Ishikawa (cell line): ENCODE measurements around the gene SPRED1.

Source experiments
- TEAD4 ChIP-seq: IDR thresholded peaks from 2 replicates; pipeline ENCODE4 v1.6.1; 2012
- ZBTB7A ChIP-seq: IDR thresholded peaks from 2 replicates; pipeline ENCODE4 v1.6.1; 2012; ENCODE audit warnings: low read depth

DNA sequence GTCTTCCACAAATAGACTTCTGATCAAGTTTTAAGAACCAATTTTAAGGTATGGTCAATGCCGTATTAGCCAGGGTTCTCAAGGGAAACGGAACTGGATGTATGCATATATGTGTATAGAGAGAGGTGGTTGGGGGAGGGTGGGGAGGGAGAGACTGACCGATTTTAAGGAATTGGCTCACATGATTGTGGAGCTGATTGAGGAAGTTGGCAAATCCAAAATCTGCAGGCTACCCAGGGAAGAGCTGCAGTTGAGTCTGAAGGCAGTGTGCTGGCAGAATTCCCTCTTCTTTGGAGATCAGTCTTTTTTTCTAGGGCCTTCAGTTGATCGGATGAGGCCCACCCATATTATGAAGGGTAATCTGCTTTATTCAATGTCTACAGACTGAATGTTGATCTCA, 40.8 kb upstream of the SPRED1 start:
- TF ChIP-seq ZBTB7A (no peak), TEAD4 (no peak)
